Stimulated activated CD4-positive, alpha-beta T cell treated with anti-CD3 and anti-CD28 coated beads, TNF-alpha, amount 100 ng/mL, for 24 hours (primary cell): ENCODE results near the gene SERTAD2.
A peak's percentile ranks its signal among the peaks of the same experiment; 100 is the strongest.

Source experiments
- DNase-seq, 3 experiments: peaks; one replicate each; pipeline ENCODE4 v3.0.0-alpha.2; 2020; ENCODE audit warnings: low read depth in 3 of 3

SERTAD2 gene, protein sequence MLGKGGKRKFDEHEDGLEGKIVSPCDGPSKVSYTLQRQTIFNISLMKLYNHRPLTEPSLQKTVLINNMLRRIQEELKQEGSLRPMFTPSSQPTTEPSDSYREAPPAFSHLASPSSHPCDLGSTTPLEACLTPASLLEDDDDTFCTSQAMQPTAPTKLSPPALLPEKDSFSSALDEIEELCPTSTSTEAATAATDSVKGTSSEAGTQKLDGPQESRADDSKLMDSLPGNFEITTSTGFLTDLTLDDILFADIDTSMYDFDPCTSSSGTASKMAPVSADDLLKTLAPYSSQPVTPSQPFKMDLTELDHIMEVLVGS

DNA sequence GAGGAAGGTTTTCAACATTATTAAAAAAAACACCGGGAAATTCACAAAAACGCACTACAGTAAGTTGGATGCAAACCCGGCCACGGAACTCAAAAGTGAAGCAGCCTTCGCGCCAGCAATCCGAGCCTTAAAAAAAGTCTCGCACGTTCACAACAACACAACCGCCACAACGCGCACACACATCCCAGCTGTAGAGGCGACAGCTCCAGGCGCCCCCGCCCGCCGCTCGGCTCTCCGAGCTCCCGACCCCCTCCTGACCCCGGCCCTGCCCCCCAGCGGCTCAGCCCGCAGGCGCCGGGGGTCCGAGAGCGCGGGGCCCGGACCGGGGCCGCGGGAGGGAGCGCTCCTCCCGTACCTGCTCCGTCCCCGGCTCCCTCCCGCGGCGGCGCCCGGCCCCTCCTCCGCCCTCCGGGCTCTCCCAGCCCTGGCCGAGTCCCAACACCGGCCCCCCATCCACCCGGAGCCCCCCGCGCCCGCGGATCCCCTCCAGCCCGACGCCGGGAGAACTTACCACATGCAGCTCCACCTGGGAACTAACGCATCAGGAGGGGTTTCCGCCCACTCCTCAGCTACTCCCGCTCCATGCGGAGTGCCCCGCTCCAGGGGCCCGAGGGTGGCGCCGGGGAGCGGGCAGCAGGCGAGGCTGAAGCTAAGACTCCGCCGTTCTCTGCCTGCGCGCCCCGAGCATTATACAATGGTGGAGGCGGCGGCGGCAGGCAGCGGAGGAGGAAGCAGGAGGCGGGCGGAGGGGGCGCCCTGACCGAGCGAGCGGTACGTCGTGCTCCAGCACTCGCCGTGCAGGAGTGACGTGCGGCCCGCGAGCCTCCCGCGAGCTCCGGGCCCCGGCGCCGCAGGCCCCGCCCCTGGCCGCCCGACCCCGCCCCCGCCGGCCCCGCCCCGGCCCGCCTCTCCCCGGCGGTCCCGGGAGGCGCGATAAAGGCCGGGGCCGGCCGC lies at the start of gene SERTAD2:
Gene SERTAD2, minus strand, starts transcription at position 805 of the 954 bp plus-strand sequence. CDS start 17,042 bp downstream, outside the sequence.
- DNase-seq: peak; percentile 55 to 78 (median 65)

DNA sequence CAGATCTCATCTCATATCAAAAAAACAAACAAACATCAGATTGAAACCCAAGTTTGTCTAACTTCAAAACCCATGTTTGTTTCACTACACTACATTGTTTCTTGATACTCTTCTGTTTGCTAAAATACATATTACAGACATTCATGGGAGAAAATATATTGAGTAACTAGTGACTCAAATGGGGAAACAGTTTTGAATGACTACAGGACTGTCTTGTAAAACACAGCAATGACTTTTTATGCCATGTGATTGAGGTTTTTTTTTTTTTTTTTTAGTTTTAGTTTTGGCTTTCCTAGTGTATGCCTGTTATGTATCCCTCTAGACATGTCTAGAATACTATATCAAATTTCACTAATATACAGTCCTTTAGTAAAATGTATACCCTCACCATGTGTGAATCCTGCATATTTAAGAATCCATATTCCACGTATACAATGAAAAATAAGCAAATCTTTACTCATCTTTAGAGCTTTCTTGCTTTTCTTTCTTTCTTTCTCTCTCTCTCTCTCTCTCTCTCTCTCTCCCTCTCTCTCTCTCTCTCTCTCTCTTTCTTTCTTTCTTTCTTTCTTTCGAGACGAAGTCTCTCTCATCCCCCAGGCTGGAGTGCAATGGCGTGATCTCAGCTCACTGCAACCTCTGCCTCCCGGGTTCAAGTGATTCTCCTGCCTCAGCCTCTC lies 46.6 kb upstream of the SERTAD2 start:
- no peak for DNase-seq

DNA sequence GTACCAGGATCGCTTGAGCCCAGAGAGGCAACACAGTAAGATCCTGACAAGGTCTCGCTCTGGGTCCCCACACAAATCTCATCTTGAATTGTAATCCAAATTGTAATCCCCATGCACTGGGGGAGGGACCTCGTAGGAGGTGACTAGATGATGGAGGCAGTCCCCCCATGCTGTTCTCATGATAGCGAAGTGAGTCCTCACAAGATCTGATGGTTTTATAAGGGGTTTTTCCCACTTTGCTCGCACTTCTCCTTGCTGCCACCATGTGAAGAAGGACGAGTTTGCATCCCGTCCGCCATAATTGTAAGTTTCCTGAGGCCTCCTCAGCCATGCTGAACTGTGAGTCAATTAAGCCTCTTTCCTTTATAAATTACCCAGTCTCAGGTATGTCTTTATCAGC lies 46.0 kb upstream of the SERTAD2 start:
- no peak for DNase-seq

DNA sequence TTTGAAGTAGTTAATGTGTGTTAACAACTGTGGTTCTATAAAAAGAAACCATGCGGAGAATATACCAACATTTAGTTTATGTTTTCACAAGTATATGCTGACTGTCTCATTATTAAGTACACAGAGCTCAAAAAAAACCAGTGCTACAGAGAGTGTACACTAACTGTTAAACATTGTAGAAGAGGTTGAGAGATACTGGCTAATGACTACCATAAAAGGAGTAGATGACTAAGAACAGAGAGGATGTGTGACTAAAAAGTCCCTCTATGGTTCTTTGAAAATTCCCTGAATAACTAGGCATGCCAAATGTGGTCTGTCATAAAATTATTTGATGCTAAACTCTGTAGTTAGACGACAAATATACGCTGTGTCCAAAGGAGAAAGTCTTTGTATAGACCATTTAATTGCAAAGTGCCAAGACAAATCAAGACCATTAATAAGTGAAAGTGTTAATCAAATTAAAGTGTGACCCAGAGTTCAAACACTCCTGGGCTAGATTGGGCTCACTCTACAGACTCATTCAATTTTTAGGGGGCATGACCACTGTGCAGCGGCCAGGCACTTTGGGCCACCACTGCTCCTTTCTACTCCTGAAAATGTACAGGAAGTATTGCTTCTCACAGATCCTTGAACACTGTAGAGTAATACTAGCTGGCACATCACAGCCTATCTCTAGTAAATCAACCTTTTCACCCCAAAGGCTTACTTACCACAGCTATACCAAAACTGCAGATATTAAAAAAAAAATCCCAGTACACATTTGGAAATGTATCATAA lies 45.1 kb upstream of the SERTAD2 start:
- DNase-seq: no peak

DNA sequence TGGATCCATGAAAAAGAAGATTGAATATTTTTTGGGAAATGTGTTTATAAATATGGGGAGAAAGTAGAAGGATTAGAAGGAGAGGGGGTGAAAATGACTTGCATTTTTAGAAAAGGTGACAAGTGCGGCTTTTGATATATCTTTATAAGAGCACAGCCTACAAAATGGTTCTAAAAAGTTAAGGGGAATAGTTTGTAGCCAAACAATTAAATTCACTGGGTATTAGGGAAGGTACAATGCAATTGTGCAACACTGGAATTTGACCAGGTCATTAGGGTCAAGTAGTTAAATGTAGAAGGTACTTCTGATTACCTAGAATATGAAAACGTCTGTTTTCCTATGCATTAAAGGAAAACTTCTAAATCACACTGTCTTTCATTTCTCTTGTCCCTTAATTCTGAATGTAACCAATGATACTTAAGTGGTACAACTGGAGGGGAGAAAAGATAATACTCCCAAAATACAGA lies 44.5 kb upstream of the SERTAD2 start:
- DNase-seq: no peak

DNA sequence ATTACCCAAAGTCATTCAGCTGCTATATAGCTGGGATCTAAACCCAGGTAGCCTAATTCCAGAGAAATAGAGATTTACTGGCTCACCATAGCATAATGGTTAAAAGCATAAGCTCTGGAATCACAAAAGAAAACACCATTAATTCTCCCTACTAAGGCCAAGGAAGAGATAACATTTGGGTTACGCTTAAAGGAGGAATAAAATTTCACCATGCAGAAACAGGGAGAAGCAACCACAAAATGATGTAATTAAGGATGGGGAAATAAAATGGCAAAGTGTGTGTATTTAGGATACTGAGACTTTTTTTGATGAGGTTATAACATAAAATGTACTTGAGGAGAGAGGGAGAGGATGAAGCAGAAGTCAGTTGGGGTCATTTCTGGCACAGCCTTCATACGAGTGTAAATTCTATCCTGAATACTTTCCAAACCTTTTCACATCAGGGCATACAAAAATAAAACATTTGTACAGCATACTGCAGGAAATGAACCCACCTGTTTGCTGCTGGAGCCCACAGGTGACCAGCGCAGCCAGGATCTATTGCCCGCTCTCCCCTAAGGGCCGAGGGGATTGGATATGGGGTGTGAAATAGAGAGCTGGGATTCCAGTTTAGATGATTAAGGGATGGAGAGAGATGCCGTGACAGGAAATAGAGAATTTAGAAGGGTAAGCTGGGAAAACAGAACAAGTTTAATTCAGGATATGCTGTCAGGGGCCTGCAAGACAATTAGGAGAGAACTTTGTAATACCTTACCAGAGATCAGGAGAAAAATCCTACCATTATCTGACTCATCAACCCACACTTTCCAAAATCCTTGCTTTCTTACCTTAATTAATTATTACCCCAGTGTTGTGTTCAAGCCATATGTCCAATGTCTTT lies 43.8 kb upstream of the SERTAD2 start:
- no peak for DNase-seq

DNA sequence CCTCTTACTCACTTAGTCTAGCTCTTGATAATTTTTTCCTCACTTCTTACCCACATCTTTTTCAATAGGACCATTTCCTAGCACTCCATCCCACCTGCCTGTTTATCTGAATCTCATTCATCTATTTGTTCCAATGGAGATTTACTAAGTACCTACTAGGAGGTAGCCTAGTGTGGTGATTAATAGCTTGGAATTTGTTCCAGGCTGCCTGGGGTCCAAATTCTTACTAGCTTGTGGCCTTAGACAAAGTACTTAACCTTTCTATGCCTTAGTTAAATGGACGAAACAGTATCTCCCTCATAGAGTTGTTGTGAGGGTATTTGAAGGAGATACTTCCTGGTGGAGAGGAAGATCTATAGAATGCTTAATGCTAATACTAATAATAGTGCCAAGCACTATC lies 42.9 kb upstream of the SERTAD2 start:
- no peak for DNase-seq

DNA sequence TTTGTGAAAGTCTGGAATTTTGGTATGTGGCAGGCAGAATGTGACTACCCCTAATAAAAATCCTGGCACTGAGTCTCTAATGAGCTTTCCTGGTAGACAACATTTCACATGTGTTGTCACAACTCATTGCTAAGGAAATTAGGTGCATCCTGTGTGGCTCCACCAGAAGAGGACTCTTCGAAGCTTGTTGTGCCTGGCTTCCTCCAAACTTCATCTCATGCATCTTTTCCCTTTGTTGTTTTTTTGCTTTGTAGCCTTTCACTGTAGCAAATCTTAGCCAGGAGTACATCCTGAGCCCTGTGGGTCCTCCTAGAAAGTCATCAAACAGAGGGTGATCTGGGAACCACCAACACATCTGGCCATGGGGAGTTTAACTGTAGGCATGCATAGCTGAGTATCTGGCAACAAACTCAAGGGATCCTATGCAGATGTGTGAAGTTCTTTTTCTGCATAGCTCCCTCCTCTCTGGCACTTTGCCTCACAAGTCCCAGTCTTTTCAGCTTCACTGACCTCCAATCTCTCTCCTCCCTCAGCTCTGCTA lies 42.1 kb upstream of the SERTAD2 start:
- no peak for DNase-seq

DNA sequence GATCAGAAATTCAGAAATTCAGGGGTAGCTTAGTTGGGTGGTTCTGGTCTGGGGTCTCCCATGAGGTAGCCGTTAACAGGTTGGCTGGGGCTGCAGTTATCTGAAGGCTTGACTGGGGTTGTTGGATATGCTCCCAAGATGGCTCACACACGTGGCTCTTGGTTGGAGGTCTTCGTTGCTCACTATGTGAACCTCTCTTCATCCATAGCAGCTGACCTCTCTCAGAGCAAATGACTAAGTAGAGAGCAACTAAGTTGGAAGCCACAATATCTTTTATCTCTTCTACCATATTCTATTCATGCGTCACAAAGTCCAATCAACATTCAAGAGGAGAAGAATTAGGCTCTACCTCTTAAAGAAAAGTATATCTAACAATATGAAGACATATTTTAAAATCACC lies 38.7 kb upstream of the SERTAD2 start:
- DNase-seq: no peak

DNA sequence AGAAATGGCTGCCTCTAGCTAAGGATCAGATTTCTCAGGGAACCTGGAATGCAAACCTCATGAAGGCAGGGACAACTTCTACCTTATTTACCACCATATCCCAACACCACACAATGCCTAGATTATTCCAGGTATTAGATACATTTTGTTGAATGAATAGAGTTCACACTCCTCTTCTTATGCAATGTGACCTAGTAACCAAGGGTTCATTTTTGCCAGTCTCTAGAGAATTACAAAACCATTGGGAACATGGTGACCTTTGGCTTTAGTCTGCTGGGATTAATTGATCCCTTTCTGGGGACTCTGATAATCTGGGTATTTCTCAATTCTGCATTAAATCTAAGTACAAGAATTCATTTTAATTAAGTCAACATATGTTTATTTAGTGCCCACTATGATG lies 35.2 kb upstream of the SERTAD2 start:
- no peak for DNase-seq

DNA sequence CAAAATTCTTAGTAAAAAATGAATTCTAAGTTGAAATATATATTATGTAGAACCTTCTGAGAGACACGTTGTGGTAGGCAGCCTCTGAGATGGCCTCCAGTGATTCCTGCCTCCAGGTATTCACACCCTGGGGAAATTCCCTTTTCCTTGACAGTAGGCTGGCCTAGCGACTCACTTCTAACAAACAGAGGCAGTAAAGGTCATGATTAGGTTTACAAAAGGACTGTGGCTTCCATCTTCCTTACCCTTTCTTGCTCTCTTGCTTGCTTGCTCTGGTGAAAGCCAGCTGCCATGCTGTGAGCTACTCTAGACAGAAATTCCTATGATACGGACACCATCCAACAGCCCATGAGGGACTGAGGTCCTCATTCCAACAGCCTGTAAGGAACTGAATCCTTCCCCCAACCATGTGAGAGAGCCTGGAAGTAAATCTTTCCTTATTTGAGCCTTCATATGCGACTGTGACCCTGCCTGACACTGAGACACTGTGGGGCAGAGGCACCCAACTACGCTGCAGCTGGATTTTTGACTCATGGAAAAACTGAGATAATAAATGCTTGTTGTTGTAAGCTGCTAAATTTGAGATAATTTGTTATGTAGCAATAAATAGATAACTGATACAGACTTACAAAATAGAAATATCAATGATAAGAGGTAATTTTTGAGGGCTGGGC lies 32.7 kb upstream of the SERTAD2 start:
- no peak for DNase-seq

DNA sequence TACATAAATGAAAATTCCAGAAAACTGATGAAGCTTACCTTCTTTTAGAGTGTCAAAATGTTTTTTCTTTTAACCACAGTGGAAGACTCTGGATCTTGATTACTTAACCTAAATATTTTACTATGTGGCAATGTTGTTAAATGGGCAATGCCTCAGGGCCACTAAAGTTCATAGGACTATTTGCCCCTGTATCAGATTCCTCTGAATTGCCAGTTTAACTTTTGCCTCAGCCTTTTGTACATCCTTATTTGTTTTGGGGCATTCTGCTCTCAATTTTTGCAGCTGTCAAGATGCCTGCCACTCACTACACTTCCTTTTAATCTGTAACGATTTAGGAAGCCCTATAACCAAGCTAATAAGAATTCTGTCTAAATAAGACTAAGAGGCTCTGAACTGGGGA lies 31.7 kb upstream of the SERTAD2 start:
- no peak for DNase-seq

DNA sequence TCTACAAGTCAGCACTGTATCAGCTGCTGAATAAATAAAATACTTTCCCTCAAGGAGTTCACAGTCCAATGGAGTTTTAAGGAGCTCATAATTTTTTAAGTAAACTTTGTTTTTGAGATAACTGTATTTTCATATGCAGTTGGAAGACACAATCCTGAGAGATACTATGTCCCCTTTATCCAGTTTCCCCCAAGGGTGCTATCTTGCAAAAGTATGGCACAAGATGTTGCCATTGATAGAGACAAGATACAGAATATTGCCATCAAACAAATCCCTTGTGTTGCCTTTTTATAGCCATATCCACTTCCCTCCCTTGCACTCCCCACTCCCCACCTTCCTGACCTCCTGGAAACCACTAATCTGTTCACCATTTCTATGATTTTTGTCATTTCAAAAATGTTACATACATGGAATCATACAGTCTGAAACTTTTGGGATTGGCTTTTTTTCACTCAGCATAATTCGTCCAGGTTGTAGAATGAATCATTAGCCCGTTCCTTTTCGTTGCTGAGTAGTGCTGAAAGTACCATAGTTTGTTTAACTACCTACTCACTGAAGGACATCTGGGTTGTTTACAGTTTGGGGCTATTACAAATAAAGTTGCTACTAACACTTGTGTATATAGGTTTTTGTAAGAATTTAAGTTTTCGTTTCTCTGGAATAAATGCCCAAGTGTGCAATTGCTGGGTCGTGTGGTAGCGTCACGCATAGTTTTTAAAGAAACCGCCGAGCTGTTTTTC lies 30.2 kb upstream of the SERTAD2 start:
- no peak for DNase-seq

DNA sequence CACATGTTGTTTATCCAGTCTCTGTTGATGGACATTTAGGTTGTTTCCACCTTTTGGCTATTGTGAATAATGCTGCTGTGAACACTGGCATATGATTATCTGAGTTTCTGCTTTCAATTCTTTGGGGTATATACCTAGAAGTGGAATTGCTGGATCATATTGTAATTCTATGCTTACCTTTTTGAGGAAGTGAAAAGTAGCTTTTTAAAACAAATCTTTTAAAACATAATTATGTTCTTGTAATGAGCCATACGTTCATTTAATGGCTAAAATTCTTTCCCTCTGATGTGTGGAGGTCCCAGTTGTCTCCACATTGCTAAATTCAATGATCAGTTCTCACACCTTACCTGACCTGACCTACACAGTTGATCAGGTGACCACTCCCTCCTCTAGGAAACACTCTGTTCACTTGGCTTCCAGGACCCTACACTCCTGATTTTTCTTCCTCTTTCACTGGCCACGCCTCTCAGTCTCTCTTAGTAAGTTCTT lies 27.8 kb upstream of the SERTAD2 start:
- DNase-seq: no peak

DNA sequence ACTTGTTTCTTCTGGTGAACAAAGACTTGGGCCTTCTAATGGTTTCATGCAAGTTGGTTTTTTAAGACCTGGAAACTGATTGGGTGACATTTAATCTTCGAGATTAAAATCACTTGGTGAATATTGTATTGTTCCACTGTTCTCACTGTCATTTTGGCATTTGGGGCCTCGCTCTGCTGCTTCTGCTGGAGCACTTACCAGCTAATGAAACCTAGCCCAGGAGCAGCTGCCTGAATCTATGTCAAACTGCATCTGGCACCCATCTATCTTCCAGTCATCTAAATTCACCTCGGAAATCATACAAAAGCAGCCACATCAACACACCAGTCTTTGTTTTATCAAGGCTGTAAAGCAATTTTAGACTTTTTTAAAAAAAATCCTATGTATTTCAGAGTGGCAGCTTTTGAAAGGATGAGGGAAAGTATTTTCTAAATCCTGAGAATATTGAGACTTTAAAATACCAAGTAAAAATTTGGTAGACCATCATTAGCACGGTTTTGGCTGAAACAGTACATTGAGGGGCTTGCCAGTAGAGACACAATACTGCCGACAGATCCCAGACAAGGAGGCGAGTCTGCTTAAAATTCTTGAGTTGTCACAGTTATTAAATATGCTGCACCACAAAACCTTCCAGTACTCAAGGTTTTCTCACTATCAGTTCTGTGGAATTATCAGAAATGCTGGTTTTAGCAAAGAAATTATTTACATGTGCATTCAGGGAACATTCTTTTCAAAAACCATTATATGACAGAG lies 26.1 kb upstream of the SERTAD2 start:
- no peak for DNase-seq

DNA sequence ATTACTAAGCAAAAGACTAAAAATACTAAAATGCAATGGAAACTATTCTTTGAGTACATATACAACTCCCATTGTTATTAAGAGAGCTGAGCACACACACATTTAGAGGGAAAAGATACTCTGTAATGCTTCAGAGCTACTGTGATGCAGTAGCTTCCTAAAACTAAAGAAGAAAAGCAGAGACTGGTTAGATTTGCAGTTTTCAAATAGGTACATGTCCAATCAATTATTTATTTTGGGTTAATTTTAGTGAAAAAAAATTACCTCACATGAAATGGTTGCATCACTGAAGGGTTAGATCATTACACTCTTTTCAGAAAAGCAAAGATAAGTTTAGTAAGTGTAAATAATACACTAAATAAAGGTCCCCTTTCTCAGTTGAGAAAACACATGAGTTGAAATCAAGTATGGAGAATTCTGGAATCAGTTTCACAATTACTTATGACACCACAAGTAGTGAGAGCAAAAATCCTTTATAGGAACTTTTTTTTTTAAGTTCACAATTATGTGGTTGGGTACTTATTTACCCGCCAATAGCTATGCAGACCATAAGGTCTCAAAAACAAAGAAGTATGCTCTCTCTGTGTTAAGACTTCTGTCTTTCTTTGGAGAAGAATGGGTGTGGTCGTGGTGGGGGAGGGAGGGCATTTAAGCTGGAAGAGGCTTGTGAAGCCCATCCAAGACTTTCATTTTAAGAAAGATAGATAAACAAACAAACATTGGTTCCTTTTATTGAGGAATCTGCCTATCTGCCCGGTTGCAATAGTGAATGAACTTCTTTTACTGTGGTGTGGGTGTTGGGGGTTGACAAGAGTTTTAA lies 25.3 kb upstream of the SERTAD2 start:
- no peak for DNase-seq

DNA sequence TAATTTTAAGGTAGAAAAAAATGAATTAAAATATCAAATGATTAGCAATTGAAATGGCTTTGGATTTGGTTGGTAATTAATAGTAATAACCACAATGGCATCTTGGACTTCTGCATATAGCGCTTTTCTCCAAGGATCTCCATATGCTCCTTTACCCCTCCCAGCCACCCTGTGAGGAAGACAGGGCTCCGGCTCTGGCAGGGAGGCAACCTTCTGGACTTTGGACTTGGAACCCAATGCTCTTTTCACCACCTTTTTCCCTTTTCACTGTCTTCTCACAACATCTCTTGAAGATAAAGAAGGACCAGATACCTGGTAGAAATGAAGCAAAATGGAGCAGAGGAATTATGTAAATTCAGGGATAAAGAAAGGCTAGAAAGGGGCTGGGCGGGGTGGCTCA lies 23.8 kb upstream of the SERTAD2 start:
- no peak for DNase-seq
